Loucy (cell line): ENCODE results near the gene PHYKPL.

Experiments
- CTCF ChIP-seq: fragments of 200-600 bp; sonication (generic); conservative IDR thresholded peaks from 2 replicates; pipeline ENCODE4 v1.5.1; 2014; ENCODE audit warnings: mild to moderate bottlenecking, antibody characterized with exemption, low read length
- EZH2phosphoT487 ChIP-seq: fragments of 200-600 bp; IDR thresholded peaks from 2 replicates; pipeline ENCODE4 v1.6.1; 2018; ENCODE audit warnings: antibody characterized with exemption, mild to moderate bottlenecking, moderate library complexity, borderline replicate concordance

- TF ChIP-seq CTCF (0 out of 2 replicates have a peak, but pooled peaks have one; percentile 9), EZH2phosphoT487 (no peak)
Observed at GRCh38 chr5:178232124-178232919, at the start of gene PHYKPL.
